GM23248 (cell line): ENCODE measurements around the gene MTFMT.

Experiments used
- EZH2 ChIP-seq: fragments of 200-600 bp; sonication (generic); IDR thresholded peaks from 2 replicates; pipeline ENCODE4 v1.6.1; 2018; ENCODE audit warnings: antibody characterized with exemption, mild to moderate bottlenecking; ENCODE audit not compliant: insufficient read depth, poor library complexity, severe bottlenecking
- EZH2phosphoT487 ChIP-seq: fragments of 200-600 bp; sonication (generic); IDR thresholded peaks from 2 replicates; pipeline ENCODE4 v1.6.1; 2018; ENCODE audit warnings: antibody characterized with exemption, moderate library complexity, mild to moderate bottlenecking, low read depth; ENCODE audit not compliant: insufficient read depth

DNA sequence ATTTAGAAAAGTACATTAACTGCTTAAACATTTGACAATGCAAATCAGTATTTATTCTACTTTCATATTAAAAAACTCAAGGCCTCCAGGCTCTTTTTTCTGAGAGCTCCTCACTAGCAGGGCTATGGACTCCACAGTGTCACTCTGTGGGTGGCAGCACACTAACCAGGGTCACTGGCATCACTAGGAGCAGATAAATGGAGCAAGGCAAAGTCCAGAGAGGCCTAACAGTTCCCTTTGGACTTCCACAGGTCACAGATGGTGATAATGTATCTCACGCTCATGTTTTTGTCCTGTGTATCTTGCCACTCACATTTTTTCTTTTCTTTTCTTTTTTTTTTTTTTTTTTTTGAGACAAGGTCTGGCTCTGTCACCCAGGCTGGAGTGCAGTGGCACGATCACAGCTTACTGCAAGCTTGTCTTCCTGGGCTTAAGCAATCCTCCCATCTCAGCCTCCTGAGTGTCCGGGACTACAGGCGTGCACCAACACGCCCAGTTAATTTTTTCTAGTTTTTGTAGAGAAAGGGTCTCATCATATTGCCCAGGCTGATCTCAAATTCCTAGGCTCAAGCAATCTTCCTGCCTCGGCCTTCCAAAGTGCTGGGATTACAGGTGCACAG is 47.5 kb downstream of the MTFMT start:
- TF ChIP-seq EZH2phosphoT487 = no peak
- TF ChIP-seq EZH2 = no peak
